Colonic mucosa (tissue), 4 donors: Measurements from ENCODE around the gene RBMXL3. TPM values are rescaled to one million over a fixed set of nuclear protein-coding genes. Genes with fewer than 3 reads are reported as not detected.
"Not testable (repeated sequence)": the region's sequence is repeated elsewhere in the genome, so short reads cannot be mapped to it uniquely, and the experiment has no call there.

Experiments
- DNase-seq: peaks from one replicate; pipeline ENCODE4 v3.0.0-alpha.2; 2020
- H3K27ac ChIP-seq: fragments of 200-600 bp; one replicate; pipeline ENCODE4 v1.8.0; 2021
- H3K27me3 ChIP-seq: fragments of 200-600 bp; one replicate; pipeline ENCODE4 v1.8.0; 2021
- H3K36me3 ChIP-seq: fragments of 200-600 bp; one replicate; pipeline ENCODE4 v1.8.0; 2021
- H3K4me1 ChIP-seq: fragments of 200-600 bp; one replicate; pipeline ENCODE4 v1.8.0; 2021; ENCODE audit warnings: mild to moderate bottlenecking
- H3K4me3 ChIP-seq: fragments of 200-600 bp; one replicate; pipeline ENCODE4 v1.8.0; 2021
- H3K9ac ChIP-seq, 2 donors: one replicate each; pipeline ENCODE4 v1.7.0; 2013; ENCODE audit warnings: control low read depth in 2 of 2, low read depth in 2 of 2, low read length in 2 of 2
- H3K9me3 ChIP-seq: fragments of 200-600 bp; one replicate; pipeline ENCODE4 v1.8.0; 2021
- intact Hi-C: fragments of 100-400 bp; cut with DNase I; formaldehyde crosslinking; loops from one replicate; pipeline ENCODE4 v1.14.1; 2022
- total RNA-seq, 2 donors: library from RNA; stranded (reverse); fragmentation: NEBNext Ultra II Directional in 1 of 2; extraction: Animal tissue kit (Norgen Biotek cat#: 25700) in 1 of 2; gene quantifications; one replicate each; pipeline ENCODE4 v1.2.1, GENCODE V29; 2021
- TF ChIP-seq, protein P1 (sequence below): fragments of 200-600 bp; IDR thresholded peaks from one replicate; pipeline ENCODE4 v1.8.0; 2022; ENCODE audit warnings: antibody characterized with exemption, mild to moderate bottlenecking
- donor health status: healthy.
- donor health status: DM: no; HTN: no; CAD: no.
- donor health status: DM: no; HTN: no; CAD: no.

Gene RBMXL3
- total RNA-seq, 2 donors from 2014 or later, result not detected

DNA sequence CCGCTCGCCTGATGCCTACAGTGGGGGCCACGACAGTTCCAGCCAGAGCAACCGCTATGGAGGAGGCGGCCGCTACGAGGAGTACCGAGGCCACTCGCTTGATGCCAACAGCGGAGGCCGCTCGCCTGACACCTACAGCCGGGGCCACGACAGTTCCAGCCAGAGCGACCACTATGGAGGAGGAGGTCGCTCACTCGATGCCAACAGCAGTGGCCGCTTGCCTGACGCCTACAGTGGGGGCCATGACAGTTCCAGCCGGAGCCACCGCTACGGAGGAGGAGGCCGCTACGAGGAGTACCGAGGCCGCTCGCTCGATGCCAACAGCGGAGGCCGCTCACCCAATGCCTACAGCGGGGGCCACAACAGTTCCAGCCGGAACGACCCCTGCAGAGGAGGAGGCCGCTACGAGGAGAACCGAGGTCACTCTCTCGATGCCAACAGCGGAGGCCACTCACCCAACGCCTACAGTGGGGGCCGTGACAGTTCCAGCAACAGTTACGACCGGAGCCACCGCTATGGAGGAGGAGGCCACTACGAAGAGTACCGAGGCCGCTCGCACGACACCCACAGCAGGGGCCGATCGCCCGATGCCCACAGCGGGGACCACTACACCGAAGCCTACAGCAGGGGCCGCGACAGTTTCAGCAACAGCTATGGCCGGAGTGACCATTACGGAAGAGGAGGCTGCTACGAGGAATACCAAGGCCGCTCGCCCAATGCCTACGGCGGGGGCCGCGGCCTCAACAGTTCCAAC, 2.5 kb downstream of the RBMXL3 start:
- no peak overlapping the region for H3K27ac ChIP-seq
- no peaks in the 10 kb centered on the region for H3K27me3 ChIP-seq
- intact Hi-C loops, result no loop called here
- no peak overlapping the region for H3K9ac ChIP-seq
- no peaks in the 10 kb centered on the region for H3K4me1 ChIP-seq
- DNase-seq, result no peak
- H3K36me3 ChIP-seq, result no peaks in the 10 kb centered on the region
- H3K4me3 ChIP-seq, result no peak overlapping the region
- H3K9me3 ChIP-seq, result no peaks in the 10 kb centered on the region
- TF ChIP-seq, protein P1, sequence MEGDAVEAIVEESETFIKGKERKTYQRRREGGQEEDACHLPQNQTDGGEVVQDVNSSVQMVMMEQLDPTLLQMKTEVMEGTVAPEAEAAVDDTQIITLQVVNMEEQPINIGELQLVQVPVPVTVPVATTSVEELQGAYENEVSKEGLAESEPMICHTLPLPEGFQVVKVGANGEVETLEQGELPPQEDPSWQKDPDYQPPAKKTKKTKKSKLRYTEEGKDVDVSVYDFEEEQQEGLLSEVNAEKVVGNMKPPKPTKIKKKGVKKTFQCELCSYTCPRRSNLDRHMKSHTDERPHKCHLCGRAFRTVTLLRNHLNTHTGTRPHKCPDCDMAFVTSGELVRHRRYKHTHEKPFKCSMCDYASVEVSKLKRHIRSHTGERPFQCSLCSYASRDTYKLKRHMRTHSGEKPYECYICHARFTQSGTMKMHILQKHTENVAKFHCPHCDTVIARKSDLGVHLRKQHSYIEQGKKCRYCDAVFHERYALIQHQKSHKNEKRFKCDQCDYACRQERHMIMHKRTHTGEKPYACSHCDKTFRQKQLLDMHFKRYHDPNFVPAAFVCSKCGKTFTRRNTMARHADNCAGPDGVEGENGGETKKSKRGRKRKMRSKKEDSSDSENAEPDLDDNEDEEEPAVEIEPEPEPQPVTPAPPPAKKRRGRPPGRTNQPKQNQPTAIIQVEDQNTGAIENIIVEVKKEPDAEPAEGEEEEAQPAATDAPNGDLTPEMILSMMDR, result no peak

DNA sequence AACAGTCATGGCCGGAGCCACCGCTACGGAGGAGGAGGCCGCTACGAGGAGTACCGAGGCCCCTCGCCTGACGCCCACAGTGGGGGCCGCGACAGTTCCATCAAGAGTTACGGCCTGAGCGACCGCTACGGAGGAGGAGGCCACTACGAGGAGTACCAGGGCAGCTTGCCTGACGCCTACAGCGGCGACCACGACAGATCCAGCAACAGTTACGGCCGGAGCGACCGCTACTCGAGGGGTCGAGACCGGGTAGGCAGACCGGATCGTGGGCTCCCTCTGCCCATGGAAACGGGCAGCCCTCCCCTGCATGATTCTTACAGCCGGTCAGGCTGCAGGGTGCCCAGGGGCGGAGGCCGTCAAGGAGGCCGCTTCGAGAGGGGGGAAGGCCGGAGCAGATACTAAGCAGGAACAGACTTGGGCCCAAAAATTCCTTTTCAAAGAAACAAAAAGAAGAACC, 3.1 kb downstream of the RBMXL3 start:
- Histone ChIP-seq H3K27ac (no peak overlapping the region), H3K4me1 (no peaks in the 10 kb centered on the region), H3K4me3 (no peak overlapping the region), H3K9ac (no peak overlapping the region), H3K9me3 (no peaks in the 10 kb centered on the region), H3K36me3 (no peaks in the 10 kb centered on the region), H3K27me3 (no peaks in the 10 kb centered on the region)
- DNase-seq, result no peak
- intact Hi-C loops, result no loop called here
- TF ChIP-seq, protein P1, result no peak

DNA sequence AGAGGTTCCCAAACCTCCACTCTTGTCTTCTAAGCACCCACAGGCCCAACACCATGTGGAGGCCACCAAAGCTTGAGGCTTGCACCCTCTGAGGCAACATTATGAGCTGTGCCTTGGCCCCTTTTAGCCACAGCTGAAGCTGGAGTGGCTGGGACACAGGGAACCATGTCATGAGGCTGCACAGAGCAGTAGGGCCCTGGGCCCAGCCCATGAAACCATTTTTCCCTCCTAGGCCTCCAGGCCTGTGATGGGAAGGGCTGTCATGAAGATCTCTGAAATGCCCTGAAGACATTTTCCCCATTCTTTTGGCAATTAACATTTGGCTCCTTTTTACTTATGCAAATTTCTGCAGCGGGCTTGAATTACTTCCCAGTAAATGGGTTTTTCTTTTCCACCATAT, 14.8 kb downstream of the RBMXL3 start:
- intact Hi-C loops, result no loop called here

DNA sequence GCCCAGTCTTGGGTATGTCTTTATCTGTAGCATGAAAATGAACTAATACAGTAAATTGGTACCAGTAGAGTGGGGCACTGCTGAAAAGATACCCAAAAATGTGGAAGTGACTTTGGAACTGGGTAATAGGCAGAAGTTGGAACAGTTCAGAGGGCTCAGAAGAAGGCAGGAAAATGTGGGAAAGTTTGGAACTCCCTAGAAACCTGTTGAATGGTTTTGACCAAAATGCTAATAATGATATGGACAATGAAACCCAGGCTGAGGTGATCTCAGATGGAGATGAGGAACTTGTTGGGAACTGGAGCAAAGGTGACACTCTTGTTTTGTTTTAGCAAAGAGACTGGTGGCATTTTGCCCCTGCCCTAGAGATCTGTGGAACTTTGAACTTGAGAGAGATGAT, 20.3 kb downstream of the RBMXL3 start:
- H3K27ac ChIP-seq, intact Hi-C loops, H3K36me3 ChIP-seq, H3K27me3 ChIP-seq, H3K4me3 ChIP-seq, H3K9me3 ChIP-seq, H3K4me1 ChIP-seq, H3K9ac ChIP-seq, DNase-seq: not testable (repeated sequence)

More for the DNA sequence above, 14.8 kb downstream of the RBMXL3 start:
- Histone ChIP-seq H3K27me3 (no peaks in the 10 kb centered on the region), H3K9me3 (no peaks in the 10 kb centered on the region), H3K36me3 (no peaks in the 10 kb centered on the region), H3K4me1 (no peaks in the 10 kb centered on the region), H3K27ac (no peak overlapping the region), H3K4me3 (no peak overlapping the region), H3K9ac (no peak overlapping the region)
- DNase-seq, result no peak
- TF ChIP-seq, protein P1, result no peak

DNA sequence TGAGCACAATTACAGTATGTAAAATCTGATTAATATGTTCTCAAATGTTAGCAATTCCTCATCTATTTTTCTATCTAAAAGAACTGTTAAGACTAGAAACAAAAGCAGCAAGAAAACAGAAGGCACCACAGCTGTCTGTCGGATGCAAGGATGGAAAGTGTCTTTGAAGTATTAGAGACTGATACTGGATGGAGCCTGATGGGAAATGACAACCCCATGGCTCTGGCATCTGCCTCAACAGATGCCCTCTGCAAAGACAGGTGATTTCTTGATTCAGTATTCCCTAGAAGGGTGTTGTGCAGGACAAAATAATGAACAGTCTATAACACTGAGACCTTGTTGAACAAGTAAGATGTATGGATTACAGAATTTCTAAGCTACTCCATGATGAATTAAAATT, 24.9 kb downstream of the RBMXL3 start:
- Histone ChIP-seq H3K4me3 (no peak overlapping the region), H3K36me3 (no peaks in the 10 kb centered on the region), H3K9me3 (no peaks in the 10 kb centered on the region), H3K27ac (no peak overlapping the region), H3K27me3 (no peaks in the 10 kb centered on the region), H3K9ac (no peak overlapping the region), H3K4me1 (no peaks in the 10 kb centered on the region)
- intact Hi-C loops, result no loop called here
- DNase-seq, result no peak
- TF ChIP-seq, protein P1, result no peak

DNA sequence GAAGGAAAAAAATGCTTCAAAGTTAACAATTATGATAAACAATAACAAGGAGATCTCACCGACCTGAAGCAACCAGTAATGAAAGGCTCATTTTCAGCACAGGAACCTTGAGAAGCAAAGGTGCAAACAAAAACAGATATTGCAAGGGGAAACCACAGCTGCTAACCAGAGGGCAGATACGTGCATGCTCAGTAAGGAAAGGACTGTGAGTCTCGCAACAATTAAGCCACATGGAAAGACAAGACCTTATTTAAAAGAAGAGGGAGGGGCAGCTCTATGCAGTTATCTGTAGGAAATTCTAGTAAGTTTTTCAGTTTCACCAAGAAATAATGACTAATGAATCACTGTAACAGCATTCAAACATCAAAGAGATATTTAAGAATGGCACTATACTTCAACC, 25.4 kb downstream of the RBMXL3 start:
- DNase-seq, result no peak
- TF ChIP-seq, protein P1, result no peak
- Histone ChIP-seq H3K9ac (no peak overlapping the region), H3K4me1 (no peaks in the 10 kb centered on the region), H3K27me3 (no peaks in the 10 kb centered on the region), H3K36me3 (no peaks in the 10 kb centered on the region), H3K27ac (no peak overlapping the region), H3K9me3 (no peaks in the 10 kb centered on the region), H3K4me3 (no peak overlapping the region)
- intact Hi-C loops, result no loop called here

DNA sequence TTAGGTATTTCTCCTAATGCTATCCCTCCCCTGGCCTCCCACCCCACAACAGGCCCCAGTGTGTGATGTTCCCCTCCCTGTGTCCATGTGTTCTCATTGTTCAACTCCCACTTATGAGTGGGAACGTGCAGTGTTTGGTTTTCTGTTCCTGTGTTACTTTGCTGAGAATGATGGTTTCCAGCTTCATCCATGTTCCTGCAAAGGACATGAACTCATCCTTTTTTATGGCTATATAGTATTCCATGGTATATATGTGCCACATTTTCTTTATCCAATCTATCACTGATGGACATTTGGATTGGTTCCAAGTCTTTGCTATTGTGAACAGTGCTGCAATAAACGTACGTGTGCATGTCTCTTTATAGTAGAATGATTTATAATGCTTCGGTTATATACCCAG, 28.1 kb downstream of the RBMXL3 start:
- DNase-seq, intact Hi-C loops, H3K4me3 ChIP-seq, H3K4me1 ChIP-seq, H3K9ac ChIP-seq, H3K27me3 ChIP-seq, H3K27ac ChIP-seq, H3K36me3 ChIP-seq, H3K9me3 ChIP-seq: not testable (repeated sequence)
